NCI-H2196 treated with DMSO at 0.1 percent for 48 hours (cell line): ENCODE measurements around the gene MYRF.

Source experiments
- DNase-seq: peaks from one replicate; lab custom pipeline; 2025; ENCODE audit not compliant: unreplicated experiment; lab: John Stamatoyannopoulos, UW

MYRF gene

DNA sequence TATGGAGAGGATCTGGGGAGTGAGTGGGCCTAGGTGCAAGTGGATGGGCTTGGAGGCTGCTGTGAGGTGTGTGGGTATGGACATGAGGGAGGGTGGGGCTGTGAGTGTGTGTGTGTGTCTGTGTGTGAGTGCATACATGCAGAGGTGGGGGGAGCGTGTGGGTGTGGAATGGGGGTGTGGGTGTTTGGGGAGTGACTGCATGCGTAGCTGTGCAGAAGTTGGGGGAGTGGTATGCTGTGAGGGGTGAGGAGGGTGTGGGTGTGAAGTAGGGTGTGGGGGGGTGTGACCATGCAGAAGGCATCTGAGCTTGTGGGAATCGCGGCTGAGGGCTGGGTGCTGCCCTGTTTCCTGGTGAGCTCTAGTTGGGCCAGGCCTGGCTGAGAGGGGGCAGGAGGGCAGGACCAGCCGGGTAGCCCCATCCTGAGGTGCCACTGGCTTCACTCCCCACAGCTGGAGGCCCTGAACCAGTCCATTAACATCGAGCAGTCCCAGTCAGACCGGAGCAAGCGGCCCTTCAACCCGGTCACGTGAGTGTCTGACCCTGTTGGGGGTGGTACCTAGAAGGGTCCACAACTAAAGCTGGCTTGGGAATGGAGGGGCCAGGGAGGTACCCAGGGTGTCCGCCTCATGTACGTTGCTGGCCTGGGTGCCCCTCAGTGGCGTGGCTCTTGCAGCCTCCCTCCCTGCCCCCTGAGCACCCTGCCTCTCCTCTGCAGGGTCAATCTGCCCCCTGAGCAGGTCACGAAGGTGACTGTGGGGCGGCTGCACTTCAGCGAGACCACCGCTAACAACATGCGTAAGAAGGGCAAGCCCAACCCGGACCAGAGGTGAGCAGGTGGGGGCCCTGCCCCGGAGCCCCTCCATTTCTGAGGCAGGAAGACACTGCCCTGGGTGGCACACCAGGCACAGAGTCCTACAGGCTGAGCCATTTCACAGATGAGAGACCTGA is 23.4 kb downstream of the MYRF start:
- DNase-seq, result no peak

DNA sequence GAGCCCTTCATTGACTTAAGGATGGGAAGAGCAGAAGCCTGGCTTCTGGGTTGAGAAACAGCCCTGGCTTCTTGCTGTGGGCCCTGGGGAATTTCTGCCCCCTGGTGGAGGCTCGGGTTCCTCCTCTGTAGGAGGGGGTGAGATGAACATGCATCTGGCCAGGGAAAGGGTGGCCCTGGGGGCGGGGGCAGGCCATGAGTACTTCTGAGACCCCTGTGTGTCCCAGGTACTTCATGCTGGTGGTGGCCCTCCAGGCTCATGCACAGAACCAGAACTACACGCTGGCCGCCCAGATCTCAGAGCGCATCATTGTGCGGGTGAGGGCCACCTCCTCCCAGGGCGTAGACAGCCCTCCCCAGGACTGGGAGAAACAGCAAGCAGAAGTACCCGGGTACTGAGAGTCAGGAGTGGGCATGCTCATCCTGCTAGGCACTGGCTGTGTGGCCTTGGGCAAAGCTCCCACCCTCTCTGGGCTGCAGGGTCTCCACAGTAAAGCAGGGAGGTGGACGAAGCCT is 24.2 kb downstream of the MYRF start:
- peak; percentile 11 for DNase-seq

DNA sequence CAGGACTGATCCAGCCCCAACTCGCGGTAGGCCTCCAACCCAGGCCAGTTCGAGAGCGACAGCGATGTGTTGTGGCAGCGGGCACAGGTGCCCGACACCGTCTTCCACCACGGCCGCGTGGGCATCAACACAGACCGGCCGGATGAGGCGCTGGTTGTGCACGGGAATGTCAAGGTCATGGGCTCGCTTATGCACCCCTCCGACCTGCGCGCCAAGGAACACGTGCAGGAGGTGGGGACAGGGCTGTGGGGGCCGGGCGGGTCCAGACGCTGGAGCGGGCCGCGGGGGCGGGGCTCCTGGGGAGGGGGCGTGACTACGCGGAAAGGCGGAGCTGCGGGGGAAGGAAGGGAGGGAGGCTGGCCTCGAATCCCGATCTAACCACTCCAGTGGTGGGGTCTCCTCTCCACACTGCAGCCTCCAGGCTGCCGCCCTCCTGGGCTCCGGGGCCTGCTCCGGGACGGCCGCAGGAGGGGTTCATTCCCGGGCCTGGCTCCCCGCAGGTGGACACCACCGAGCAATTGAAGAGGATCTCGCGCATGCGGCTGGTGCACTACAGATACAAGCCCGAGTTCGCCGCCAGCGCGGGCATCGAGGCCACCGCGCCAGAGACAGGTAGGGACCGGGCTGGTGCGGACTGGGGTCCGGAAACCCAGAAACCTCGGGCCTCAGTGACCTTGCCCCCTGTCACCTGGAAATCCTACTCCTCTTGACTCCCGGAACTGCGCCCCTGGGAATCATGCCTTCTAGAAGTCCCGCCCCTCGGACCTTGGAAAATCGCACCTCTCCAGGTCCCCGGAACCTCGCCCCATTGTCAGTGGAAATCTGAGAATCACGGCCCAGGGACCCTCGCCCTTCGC is 25.0 kb downstream of the MYRF start:
- DNase-seq, result no peak

DNA sequence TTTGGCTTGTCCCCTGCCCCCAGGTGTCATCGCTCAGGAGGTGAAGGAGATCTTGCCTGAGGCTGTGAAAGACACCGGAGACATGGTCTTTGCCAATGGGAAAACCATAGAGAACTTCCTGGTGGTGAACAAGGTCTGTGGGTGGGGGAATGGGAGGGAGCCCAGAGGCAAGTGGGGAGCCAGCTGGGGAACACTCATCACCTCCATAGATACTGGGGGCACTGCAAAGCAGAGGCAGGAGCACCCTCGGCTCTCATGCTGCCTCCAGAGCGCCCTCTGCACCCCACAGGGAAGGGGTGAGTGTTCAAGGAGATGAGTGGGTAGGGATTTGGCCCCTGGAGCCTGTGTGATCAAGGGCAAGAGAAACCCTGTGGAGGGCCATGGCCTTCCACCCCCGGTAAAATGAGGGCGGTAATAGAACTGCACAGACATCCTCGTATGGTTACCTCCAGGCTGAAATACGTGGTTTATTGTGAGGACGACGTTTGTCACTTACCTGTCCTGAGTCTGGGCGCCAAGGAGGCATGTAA is 26.0 kb downstream of the MYRF start:
- DNase-seq, result no peak

DNA sequence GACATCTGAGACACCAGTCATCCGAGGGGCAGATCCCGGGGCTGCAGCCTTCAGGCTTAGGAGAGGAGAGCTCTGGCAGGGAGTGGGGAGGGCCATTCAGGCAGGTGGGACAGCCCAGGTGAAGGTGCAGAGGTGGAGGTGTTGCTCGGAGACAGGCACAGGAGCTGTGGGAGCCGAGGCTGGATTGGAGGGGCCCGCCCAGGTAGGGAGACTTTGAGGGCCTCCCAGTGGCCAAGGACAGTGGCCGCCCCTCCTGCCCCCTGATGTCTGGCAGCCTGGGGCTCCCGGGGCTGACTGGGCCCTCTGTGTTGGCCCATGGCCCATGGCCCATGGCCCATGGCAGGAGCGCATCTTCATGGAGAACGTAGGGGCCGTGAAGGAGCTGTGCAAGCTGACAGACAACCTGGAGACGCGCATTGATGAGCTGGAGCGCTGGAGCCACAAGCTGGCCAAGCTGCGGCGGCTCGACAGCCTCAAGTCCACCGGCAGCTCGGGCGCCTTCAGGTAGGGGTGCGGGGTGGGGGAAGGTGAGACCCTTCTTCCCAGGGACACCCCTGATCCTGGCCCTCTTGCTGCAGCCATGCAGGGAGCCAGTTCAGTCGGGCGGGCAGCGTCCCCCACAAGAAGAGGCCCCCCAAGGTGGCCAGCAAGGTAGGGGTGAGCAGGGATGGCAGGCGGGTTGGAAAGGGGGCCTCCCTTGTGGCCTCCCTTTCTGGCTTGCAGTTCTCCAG is 26.6 kb downstream of the MYRF start:
- no peak for DNase-seq

DNA sequence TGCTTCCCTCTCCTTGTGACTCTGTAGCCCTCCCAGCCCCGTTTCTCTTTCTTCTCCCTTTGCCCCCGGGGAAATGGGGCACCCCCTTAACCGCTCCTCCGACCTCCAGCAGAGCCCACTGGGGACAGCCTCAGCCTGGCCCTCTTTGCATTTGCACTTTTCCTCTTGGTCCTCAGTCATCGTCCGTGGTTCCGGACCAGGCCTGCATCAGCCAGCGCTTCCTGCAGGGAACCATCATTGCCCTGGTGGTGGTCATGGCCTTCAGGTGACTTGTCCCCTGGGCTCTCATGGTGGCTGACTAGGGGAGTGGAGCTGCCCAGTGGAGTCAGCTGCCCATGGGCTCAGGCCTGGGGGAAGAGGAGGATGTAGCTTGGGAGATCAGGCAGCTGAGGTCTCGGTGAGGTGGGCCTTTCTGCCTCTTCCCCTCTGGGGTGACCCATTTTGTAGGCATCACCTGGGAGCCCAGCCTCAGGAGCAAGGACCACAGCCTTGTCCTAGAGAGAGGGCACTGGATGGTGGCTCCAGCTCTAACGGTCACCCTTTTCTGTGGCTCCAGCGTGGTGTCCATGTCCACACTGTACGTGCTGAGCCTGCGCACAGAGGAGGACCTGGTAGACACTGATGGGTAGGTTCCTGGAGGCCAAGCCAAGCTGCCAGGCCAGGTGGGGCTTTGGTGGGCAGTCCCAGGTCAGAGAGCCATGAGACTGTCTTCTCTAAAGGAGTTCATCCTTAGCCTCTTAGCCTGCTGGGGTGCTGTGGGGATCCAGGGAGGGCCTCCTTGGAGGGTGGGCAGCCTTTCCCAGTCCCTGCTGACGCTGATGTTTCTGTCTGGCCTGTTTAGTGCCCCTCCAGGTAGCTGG is 27.5 kb downstream of the MYRF start:
- no peak for DNase-seq

DNA sequence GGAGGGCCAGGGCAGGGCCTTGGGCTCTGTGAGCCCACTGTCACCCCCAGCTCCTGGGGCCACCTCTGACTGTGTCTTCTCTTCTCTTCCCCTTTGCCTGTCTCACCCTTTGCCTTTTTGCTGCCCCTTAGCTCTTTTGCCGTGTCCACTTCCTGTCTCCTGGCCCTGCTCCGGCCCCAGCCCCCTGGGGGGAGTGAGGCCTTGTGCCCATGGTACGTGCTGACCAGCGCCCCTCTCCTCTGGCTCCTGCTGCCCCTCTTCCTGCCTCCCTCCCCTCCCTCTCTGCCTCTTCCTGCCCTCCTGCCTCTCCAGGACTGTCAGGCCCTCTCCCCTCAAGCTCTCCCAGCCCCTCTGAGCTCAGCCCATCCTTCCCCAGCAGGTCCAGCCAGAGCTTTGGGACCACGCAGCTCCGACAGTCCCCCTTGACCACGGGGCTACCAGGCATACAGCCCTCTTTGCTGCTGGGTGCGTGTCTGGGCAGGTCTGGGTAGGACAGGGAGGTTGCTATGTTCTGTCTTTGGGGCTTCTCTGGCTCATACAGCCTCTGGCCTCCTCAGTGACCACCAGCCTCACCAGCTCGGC is 28.2 kb downstream of the MYRF start:
- no peak for DNase-seq

DNA sequence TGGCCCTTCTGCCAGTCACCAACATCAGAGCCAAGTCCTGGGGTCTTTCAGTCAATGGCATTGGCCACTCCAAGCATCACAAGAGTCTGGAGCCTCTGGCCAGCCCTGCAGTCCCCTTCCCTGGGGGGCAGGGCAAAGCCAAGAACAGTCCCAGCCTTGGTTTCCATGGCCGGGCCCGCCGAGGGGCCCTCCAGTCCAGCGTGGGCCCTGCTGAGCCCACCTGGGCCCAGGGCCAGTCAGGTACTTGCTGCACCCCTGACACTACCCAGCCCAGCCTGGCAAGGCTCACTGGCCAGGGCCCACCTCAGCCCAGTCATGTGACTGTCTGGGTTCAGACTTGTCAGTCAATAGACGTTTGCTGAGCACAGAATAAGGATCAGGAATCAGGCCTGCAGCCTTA is 29.1 kb downstream of the MYRF start:
- no peak for DNase-seq

DNA sequence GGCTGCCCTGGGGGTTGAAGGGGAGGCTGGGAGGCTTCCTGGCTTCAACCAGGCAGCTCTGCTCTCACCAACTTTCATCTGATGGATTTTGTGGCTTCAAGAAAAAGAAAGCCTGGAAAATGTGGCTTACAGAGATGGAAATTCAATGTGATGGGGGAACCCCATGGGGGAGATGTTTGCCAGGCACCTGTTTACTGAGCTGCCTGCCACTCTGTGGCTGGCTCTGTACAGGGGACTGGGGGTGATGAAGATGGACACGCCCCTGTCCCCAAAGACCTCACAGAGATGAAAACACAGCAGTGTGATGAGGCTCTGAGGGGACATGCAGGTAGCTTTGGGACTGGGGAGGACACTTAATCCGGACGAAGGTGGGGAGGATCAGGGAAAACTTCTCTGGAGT is 29.9 kb downstream of the MYRF start:
- DNase-seq, result no peak

DNA sequence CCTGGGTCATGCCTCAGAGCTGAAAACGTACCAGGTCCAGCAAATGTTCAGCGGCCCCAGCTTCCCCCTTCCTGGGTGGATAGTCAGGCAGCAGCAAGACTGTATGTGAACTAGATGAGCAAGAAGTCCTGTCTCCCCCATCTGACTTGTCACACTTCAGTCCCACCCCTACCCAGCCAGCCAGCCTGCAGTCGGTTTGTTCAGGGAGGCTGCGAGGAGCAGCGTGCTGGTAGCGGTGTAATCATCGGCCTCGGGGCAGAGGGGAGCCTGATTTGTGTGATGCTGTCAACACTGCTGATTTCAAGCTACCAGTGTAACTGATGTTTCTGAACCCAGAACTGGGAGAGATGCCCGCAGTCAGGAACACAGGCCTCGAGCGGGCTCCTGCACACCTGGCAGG is 30.4 kb downstream of the MYRF start:
- no peak for DNase-seq

DNA sequence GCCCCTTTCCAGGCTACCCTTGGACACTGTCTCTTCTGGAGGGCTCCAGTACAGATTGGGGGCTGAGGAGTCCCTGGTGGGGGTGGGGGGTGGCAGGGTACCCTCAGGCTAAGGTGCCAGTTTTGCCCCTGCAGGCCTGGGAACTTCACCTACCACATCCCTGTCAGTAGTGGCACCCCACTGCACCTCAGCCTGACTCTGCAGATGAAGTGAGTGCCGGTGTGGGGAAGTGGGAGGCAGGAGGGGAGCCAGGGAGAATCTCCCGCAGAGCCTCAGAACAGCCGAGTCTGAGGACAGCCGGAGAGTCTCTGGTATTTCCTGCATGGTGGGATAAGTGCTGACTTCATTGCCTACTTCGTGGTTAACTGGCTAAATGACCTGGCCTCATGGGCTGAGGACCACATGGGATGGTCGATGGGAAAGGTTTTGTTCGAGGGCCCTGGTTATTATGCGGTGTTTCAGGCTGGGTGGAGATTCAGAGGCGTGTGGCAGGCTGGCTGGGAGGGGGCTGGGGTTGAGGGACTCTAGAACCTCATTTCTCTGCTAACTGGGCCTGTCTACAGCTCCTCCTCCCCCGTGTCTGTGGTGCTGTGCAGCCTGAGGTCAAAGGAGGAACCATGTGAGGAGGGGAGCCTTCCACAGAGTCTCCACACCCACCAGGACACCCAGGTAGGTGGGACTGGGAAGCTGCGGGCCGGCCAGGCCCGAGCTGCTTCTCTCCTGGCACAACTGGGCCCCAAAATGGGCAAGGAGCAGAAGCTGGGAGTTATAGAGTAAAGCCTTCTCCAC is 31.5 kb downstream of the MYRF start:
- no peak for DNase-seq

DNA sequence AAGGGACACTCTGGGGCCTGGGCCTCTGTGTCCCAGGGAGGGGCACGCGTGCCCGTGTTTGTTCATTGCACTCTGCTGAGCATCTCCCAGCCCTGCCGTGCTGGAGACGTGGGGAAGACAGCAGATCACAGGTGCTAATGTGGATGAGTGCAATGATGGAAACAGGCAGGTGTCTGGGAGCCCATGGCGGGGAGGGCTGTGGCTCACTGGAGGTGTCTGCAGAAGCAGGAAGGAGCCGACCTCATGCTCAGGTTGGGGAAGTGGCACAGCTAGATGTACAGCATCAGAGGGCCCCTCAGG is 32.0 kb downstream of the MYRF start:
- no peak for DNase-seq

DNA sequence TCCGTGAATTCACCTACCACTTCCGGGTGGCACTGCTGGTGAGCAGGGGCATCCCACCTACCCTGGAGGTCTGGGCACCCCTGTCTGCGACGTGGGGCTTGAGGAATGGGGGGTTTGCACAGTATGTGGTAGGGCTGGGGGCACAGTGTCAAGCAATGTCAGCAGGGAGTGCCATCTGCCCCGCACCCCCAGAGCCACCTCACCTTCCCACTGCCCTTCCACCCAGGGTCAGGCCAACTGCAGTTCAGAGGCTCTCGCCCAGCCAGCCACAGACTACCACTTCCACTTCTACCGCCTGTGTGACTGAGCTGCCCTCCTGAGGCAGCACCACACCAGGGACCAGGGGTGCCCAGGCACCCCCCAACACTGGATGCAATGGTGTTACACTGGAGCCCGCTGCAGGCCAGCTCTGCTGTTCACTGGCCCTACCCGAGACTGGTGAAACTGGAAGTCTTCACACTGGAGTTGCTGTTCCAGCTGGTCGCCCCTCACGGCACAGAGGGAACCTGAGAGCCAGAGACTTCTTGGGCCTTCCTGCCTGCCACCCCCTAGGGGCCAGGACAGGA is 33.5 kb downstream of the MYRF start:
- no peak for DNase-seq

DNA sequence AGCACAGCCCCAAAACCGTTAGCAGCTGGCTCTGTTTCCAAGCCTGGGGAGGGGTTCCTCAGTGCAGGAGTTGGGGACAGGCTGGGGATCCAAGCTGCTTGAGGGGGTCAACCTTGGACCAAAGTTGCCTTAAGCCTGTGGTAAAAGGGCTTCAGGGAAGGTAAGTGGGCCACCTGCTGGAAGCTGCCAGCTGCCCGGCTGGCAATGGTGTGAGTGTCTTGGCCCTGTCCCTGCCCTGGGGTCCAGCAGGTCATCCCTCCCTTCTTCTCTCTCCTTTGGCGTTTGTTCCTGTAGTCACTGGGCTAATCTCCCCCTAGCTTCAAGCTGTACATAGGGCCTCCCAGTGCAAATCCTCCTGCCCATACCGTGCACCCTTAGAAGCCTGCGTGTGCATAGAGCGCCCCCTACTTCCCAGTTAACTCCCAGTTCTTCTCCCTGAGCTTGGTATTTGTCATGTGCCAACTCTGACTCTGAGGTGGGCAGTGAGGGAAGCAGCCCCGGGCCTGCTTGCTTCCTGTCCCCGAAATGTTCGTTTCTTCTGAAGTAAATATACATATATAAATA is 35.6 kb downstream of the MYRF start:
- DNase-seq, result no peak

DNA sequence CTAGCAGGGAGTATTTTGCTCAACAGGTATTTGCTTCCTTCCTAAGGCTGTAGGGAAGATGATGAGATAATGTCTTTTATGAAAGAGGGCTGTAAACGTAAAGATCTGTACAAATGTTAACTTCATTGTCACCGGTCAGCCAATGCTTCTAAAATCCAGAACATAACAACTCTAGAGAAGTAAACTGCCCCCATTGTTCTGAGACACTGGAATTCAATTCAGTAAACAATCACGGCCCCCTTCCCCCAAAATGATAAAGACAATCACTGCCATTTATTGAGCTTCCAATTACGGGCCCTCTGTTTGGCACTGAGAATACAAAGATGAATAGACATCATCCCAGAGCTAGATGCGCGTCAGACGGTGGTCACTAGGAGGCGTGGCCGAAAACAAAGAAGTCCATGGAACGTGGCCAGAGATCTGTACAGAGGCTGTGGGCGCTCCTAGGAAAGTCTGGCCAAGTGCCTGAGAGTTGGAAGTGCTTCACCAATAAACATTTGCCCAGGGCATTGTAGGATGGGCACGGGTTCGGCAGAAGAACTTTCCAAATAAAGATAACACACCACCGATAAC is 39.4 kb downstream of the MYRF start:
- DNase-seq, result peak; percentile 58

DNA sequence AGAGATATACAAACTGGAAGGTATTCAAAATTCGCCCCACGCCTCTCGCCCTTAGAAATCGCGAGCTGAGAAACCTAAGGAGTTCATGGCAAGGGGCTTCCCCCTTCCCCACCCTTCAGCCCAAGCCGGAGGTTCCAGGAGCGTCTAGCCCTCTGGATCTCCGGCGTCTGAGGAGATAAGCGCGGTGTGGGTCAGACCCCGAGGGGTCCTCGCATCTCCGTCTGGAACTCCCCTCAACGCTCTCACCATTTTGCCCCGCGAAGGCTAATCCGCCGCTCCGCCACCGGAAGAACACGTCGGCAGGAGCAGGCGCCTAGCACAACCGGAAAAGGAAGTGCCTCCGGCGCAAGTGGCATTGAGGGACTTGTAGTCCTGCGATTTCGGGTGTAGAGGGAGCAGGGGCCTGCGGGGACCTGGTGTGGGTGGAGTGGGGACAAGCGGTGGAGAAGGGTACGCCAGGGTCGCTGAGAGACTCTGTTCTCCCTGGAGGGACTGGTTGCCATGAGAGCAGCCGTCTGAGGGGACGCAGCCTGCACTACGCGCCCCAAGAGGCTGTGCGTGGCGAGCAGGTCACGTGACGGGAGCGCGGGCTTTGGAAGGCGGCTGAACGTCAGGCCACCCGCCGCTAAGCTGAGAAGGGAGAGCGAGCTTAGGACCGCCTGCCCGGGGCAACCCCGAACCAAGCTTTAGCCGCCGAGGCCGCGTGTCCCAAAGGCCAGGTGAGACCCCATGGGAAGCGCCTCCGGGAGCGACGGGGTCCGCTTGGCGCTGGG is 40.1 kb downstream of the MYRF start, which contains the start of the genes FEN1 and TMEM258:
Gene FEN1, plus strand, starts transcription at position 602 of the 773 bp plus-strand sequence. CDS start 2,451 bp downstream, outside the sequence.
Gene TMEM258, minus strand, starts transcription at position 290 of the 773 bp plus-strand sequence. Its CDS starts 41 bp downstream, at position 249.
- peak; percentile 92 for DNase-seq
